GM23338 (cell line): Measurements from ENCODE around the gene PELI3.

Experiments used
- CTCF ChIP-seq, 2 experiments: fragments of 200-600 bp in 1 of 2; sonication (generic) in 1 of 2; conservative IDR thresholded peaks; 2 replicates each; pipeline versions ENCODE4 v1.5.1 to v1.6.1; 2016 to 2017; ENCODE audit warnings: antibody characterized with exemption in 2 of 2, low read depth in 2 of 2, mild to moderate bottlenecking in 2 of 2, moderate library complexity in 1 of 2
- EZH2 ChIP-seq: fragments of 200-600 bp; sonication (generic); IDR thresholded peaks from one replicate; pipeline ENCODE4 v1.8.0; 2017; ENCODE audit warnings: antibody characterized with exemption, mild to moderate bottlenecking, low read depth; ENCODE audit not compliant: unreplicated experiment
- EZH2phosphoT487 ChIP-seq: fragments of 200-600 bp; sonication (generic); IDR thresholded peaks from one replicate; pipeline ENCODE4 v1.8.1; 2018; ENCODE audit warnings: antibody characterized with exemption; ENCODE audit not compliant: unreplicated experiment
- POLR2AphosphoS5 ChIP-seq: IDR thresholded peaks from 2 replicates; pipeline ENCODE4 v1.6.1; 2016; ENCODE audit warnings: antibody characterized with exemption, low read depth
- REST ChIP-seq: IDR thresholded peaks from one replicate; pipeline ENCODE4 v1.6.1; 2018; ENCODE audit warnings: antibody characterized with exemption; ENCODE audit not compliant: unreplicated experiment
- ZNF331 ChIP-seq: fragments of 250-450 bp; sonication (Bioruptor Pico); IDR thresholded peaks from 2 replicates; pipeline ENCODE4 v1.5.0; 2020; ENCODE audit warnings: low read depth, mild to moderate bottlenecking, moderate library complexity

GRCh38 chr11:66450560-66450959 lies 16.1 kb upstream of the PELI3 start:
- no peak for TF ChIP-seq EZH2
- TF ChIP-seq REST, result no peak
- TF ChIP-seq CTCF (conservative IDR thresholded peaks at IDR 0.05; ENCODE audit: low read depth in 2 of 2), result no peak
- no peak for TF ChIP-seq POLR2AphosphoS5
- no peak for TF ChIP-seq ZNF331
- no peak for TF ChIP-seq EZH2phosphoT487
